ENCODE measurements around the gene PCCA.

DNA sequence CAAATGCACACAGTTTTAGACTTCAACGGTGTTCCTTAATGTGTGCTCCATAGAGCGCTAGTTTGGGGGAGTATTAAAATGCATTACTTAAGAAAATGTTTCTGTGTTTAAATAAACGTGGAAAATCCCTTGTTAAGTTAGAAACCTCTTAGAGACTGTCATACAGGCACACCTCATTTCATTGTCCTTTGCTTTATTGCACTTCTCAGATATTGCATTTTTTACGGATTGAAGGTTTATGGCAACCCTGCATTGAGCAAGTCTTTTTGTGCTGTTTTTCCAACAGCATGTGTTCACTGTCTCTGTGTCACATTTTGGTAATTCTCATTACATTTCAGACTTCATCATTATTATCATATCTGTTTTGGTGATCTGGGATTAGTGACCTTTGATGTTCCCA, 255.7 kb downstream of the PCCA start:
- TF ChIP-seq, protein P1, sequence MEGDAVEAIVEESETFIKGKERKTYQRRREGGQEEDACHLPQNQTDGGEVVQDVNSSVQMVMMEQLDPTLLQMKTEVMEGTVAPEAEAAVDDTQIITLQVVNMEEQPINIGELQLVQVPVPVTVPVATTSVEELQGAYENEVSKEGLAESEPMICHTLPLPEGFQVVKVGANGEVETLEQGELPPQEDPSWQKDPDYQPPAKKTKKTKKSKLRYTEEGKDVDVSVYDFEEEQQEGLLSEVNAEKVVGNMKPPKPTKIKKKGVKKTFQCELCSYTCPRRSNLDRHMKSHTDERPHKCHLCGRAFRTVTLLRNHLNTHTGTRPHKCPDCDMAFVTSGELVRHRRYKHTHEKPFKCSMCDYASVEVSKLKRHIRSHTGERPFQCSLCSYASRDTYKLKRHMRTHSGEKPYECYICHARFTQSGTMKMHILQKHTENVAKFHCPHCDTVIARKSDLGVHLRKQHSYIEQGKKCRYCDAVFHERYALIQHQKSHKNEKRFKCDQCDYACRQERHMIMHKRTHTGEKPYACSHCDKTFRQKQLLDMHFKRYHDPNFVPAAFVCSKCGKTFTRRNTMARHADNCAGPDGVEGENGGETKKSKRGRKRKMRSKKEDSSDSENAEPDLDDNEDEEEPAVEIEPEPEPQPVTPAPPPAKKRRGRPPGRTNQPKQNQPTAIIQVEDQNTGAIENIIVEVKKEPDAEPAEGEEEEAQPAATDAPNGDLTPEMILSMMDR (conservative IDR thresholded peaks at IDR 0.05) = no peak
- TF ChIP-seq ZFX (IDR thresholded peaks at IDR 0.05) = no peak
